Neural progenitor cell (in vitro differentiated cells): ENCODE data around the gene EXPH5.

Source experiments
- EZH2 ChIP-seq: fragments of 200-600 bp; sonication (generic); IDR thresholded peaks from 2 replicates; pipeline ENCODE4 v1.6.1; 2017; ENCODE audit warnings: antibody characterized with exemption, mild to moderate bottlenecking, moderate library complexity
- EZH2phosphoT487 ChIP-seq: fragments of 200-600 bp; sonication (generic); IDR thresholded peaks from 2 replicates; pipeline ENCODE4 v1.6.1; 2017; ENCODE audit warnings: antibody characterized with exemption

GRCh38 chr11:108589136-108589535 lies 4.4 kb downstream of the EXPH5 start:
- TF ChIP-seq EZH2 (no peak), EZH2phosphoT487 (no peak)
